ENCODE measurements around the gene SPTA1.

GRCh38 chr1:158711098-158711497 is 24.6 kb upstream of the SPTA1 start:
- TF ChIP-seq CTCF (conservative IDR thresholded peaks at IDR 0.05; ENCODE audit: low read length) (no peak), EZH2phosphoT487 (IDR thresholded peaks at IDR 0.05; ENCODE audit: borderline replicate concordance, low read depth, low read length) (no peak)

Measured in OCI-LY7 (cell line).